Inferior parietal cortex (tissue), 1 donor: ENCODE measurements around the gene ADAMTS17.

Experiments
- DNase-seq: peaks from one replicate; pipeline ENCODE4 v3.0.0-alpha.2; 2016; ENCODE audit errors: extremely low spot score

ADAMTS17 gene

DNA sequence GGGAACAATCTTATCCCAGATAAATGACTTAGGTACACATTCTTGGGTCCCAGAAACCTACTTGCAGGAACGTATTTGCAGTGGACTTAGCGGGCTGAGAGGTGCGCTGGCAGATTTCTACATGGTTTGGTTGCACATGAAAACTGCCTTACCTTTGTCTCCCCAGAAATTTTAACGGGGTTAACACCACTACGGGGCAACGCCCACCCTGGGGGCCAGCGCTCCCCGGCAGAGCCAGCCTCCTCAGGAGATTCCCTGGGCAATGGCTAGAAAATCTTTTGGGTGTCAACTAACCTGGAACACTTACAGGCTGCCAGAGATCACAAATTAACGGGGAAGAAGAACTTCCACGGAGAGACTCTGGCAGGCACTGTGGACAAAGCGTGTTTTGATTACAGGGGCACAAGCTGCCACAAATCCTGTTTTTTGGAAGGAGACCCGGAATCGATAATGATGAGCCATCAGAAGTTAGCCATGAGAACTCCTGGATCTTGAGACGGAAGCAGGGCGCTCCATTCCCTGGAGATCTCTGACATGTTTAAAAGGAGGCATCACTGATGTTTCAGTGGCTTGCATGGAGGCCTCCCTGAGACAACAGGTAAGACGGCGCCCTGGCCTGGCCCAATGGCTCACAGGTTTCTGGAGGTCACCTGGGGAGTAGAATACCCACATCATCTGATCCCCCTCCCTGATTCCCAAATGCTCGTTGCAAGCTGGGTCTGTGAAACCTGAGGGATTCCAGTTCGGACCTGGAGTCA lies 288.9 kb downstream of the ADAMTS17 start:
- DNase-seq = no peak

DNA sequence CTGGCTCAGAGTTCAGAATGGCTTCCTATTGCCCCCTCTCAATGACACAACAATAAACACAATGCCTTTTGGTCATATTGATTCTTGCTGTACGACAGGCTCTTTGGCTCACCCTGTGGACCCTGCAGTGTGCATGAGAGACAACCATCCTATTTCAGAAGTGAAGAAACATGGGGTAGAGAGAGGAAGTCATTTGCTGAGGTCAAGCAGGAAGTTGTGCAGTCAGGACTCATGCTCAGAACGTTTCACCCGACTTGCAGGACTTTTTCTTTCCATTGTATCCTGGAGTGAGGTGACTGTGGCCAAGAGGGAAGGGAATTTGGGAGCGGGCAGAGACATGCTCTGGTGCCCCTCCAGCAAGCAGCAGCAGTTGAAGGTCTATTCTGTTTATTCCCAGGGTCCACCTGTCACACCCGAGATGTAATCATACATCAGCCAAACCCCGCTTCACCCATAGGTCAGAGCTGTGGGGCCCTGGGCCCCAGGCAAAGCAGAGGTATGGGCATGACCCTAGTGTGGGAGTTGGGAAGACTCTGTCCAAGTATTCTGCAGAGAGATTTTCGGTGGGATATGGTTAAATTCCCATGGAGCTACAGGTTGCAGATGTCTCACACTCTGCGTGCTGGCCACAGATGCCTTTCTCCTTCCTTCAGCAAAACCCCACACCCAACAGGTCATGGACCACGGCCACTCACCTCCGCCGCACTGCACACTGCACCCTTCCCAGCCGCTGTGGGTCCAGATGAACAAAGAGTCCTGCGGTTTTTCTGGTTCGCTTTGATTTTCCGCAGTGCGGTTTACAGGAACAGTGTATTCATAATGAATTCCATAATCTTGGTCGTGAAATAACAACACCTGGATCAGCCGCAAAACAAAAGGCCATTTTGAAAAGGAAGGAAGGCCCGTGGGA lies 290.6 kb downstream of the ADAMTS17 start:
- DNase-seq = no peak

DNA sequence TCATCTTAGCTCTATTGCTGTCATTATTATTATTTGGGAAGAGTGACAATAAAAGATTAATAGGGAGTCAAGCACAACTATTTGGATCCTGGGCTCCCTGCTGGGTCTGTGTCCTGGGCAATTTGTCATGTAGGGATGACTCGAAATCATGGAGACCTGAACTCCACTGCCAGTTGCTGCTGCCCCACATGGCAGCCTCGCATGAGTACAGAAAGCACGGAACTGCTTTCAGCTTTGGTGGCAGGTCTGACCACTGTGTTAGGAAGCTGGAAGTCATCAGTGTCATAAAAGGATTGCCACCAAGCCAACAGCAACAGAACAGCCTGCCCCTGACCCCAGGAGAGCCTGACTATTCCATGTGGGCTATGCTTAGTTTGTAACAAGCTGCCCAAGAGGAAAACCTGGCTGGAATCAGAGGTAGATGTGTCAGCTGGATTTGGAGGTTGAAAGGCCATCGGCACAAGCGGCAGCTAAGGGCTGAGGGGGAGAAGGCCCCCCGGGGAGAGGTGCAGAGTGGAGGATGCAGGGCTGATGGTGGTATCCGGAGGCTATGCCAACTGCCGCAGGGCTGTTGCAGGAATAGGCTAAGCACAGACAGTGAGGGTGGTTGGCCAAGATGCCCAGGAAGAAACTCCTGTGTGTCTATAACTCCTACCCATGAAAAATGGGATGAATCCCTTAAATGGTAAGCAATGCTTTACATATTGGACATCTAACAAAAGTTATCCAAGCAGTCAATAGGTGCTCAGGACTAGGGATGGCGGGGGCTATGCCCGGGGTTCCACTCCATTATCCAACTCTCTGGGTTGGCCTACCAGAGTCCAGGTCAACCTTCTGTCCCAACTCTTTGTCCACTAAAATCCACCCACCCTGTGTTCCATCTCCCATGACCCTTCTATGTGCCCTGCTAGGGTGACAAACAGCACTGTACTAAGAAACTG lies 291.6 kb downstream of the ADAMTS17 start:
- no peak for DNase-seq

DNA sequence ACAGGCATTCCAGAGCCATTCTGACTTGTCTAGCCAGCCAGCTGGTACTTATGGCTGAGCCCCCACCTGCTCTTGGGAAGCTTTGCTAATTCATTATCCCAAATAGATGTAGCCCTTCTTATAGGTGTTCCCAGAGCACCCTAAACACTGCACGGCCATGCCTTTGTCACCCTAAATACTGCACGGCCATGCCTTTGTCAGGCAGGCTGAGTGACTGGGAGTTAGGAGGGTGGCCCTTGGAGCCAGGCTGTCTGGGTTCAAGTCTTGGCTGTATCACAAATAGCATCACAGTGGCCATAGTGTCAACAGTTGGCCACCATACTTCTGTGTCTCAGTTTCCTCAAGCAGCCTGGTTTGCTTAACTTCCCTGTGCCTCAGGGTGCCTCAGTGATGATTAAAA lies 292.3 kb downstream of the ADAMTS17 start:
- no peak for DNase-seq

DNA sequence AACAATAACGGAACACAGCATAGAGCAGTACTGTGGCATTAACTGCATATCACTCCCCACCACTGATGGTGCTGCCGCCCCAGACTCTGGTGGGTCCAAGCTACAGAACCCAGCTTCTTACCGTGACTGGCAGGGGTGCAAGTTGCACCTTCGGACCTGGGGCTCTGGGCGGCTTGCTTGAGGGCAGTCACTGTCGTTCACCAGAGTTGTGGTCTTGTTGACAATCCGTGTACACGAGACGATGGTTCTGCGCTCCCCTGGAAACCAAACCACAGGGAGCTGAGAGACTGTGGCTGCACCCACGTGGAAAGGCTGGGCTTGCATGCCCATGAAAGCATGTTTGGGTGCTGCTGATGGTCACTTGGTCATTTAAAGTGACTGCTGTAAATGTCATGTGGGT lies 293.0 kb downstream of the ADAMTS17 start:
- no peak for DNase-seq

DNA sequence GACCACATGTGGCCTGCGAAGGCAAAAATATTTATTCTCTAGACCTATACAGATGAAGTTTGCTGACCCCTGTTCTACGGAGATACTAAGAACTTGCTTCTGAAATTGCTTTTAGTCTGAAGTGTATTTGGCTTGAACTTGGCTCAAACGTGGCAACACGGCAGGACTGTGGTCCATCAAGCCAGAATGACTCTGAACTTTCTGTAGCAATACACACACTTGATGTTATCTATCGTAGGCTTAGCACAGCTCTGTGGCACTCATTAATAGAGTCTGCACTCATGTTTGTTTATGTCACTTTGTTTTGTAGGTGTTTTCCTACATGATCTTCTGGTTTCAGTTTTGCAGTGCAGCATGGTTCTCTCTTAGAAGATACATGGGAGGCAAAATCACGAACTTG lies 298.1 kb downstream of the ADAMTS17 start:
- DNase-seq = no peak

DNA sequence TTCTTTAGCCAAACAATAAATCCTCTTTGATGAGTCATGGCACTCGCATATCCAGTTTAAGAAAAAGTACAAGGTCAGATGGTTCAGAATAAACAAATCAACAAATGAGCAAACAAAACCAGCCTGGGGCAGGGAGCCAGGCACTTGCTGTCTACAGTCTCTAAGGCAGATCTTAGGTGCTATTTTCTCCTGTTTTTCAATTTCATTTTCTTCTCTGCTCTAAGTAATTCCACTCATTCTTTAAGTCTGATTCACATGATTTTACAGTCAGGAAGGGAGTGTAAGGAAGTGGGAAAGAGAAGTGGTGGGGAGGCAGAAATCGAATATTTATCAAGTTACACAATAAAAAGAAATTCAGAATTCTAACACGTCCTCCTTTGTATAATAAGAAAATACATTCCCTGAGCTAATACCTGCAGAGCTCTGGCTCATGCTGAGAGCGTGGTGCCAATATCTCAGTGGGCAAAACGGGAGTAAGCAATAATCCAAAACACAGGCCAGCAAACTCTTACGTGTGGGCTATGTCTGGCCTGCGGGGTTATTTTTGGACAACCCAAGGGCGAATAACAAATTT lies 298.6 kb downstream of the ADAMTS17 start:
- no peak for DNase-seq

DNA sequence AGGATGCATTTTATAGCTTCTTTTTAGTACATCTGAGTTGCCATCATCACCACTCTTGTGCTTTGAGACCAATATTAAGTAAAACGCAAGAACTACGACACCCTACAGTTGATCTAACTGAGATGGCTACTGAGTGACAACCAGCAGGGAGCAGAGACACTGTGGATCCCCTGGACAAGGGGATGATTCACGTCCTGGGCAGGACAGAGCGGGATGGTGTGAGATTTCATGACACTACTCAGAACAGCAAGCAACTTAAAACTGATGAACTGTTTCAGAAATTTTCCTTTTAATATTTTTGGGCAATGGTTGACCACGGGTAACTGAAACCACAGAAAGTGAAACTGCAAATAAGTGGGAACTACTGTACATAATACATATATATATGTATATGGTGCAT lies 299.2 kb downstream of the ADAMTS17 start:
- no peak for DNase-seq

DNA sequence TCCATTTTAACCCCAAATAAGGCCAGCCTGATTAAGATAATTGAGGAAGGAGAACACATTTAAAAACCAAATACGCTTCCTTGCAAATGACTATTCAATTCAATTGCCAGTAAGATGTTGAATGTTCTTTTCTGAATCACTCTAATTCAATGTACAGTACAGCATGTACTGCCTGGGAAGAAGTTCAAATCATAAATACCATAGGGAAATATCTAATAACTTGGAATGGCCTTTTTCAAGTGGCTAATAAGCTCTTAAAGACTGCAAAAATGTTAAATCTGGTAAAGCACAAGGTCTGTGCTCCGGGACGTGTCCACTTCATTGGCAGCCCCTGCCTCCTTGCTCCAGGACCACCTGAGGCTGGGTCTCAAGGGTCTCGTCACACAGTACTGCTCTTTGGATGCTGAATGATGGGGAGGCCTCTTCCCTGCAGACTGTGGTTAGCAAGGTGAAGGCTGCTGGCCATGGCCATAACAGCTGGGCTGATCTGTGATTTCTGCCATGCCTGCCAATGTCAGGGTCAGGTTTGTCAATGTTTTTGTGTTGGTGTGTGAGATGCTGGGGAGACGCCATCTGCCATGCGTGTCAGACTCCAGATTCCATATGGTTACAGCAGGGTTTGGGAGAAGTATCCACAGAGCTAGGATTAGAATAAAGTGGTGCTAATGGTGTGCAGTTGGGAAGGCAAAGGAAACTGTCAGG lies 300.5 kb downstream of the ADAMTS17 start:
- no peak for DNase-seq

DNA sequence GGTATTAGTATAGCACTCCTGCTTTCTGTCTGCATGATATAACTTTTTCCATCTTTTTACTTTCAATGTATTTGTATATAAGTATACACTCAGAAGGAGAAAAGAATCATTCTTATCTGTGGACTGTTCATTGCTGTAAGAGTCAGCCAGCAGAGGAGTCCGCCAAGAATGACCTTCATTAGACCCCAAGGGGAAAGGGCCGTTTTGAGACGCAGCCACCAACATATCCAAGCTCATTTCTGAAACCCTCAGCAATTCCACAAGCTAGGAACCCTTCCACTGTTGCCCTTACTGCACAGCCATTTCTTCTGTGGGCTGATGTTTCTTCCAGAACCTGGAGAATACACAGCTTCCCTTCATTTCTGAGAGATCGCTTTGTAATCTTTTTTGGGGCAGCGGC lies 301.8 kb downstream of the ADAMTS17 start:
- DNase-seq = no peak

DNA sequence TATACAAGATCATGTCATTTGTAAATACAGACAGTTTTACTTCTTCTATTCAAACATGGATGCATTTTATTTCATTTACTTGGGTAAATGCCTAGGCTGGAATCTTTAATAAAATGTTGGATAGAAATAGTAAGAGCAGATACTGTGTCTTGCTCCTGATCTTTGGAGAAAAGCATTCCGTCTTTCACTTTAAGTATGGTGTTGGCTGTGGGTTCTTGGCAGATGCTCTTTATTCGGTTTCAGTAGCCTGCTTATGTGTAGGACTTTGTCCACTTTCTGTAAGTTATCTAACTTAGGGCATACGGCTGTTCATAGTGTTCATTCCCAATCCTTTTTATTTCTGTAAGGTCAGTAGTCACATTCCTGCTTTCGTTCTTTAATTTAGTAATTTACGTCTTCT lies 303.0 kb downstream of the ADAMTS17 start:
- DNase-seq = no peak

DNA sequence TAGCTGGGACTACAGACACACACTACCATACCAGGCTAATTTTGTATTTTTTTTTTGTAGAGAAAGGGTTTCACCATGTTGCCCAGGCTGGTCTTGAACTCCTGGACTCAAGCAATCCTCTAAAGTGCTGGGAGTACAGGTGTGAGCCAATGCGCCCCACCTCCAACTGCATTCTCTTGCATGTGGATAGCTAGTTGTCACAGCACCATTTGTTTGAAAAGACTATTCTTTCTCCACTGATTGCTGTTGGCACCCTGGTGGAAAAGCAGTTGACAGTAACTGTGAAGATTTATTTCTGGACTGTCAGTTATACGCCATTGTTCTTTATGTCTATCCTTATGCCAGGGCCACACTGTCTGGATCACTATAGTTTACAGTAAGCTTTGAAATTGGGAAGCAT lies 303.9 kb downstream of the ADAMTS17 start:
- DNase-seq = no peak

DNA sequence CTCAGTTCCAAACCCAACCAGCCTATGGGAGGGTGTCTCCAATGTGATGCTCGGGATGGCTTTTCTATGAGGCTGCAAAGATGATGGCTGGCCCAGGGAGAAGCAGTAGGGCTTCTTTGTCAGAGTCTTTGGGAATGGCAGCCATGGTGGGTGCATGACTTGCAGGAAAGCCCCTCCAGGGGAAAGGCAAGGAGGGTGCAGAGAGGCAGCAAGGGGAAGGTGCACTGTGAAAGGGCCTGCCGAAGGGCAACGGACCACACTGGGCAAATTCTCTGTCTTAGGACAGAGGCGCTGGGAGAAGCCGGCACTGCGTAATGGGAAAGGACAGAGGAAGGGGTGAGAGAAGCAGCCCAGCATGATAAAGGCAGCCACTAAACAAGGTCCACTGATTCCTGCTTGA lies 305.8 kb downstream of the ADAMTS17 start:
- DNase-seq = no peak

DNA sequence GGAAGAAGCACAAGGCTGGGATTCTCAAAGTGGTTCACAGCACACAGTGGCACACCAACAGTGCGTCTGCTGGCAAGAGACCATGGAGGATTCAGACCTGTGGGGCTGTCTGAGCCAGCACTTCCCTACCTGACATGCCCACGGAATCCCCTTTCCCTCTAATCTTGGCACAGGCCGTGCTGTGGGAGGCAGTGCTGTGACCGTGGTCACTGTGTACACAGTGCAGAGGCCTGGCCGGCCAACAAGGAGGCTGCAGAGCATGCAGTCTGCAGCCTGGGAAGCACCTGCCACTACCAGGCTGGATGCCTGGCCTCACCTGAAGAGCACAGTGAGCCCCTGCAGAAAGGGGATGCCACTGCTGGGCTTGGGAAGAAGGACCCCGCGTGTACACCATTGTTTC lies 307.6 kb downstream of the ADAMTS17 start:
- no peak for DNase-seq

DNA sequence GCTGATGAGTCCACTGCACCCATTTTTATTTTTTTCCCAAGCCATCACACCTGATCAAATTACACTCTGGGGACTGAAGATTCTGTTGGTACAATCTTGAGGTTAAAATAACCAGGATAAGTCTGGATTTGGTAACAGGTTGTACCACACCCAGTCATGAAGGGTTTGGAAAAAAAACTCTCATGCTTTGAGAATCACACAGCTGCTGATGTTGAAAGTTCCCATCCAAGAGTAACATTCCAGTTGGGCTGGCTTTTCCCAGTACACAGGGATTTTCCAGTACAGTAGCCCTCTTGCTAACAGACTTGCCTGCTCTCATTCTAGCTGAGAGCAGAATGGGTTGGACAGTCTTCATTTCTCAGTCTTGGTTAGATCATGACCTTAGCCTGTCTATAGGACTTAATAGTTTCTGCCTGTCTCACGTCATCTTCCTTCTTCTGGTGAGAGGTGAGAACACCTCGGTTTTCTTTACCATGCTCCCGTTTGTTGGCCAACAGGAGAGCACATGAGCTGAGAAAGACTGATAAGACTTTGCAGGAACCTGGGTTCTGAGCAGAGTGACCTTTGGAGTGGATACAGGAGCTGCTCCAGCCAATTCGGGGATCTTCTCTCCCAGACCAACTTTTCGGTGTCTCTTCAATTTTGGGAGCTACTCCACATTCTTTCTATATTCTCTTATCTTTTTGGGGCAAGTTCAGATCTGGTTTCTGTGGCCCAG lies 308.5 kb downstream of the ADAMTS17 start:
- no peak for DNase-seq

DNA sequence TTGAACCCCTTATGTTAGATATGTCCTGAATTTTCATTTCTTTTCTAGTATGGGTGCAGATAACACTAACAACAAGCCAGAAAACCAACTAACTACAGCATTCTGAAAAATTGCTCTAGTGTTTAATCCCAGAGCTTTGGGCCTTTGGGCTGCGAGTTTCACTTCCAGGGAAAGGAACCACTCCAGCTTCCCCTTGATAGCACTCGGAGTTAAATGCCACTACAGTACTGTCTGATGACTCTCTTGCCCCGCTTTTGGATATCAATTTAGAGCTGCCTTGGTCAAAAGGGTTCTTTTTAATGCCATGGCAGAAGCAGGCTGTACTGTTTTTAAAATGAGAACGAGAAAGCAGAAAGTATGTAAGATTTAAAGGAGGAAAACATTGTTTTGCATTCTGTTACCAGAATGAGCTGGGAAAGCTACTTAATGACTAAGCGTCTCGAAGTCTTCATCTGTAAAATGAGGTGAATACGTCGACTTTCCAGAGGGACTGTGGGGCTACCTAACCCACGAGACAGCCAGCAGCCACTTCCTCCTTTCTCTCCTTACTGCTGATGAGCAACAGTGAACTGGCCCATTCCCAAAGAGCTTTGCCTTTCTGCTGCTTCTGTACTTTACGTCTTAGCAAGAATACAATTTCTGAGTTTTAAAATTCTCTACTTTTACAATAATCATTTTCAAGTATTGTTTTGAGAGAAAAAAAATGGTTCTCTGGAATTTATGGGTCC lies 309.3 kb downstream of the ADAMTS17 start:
- no peak for DNase-seq

DNA sequence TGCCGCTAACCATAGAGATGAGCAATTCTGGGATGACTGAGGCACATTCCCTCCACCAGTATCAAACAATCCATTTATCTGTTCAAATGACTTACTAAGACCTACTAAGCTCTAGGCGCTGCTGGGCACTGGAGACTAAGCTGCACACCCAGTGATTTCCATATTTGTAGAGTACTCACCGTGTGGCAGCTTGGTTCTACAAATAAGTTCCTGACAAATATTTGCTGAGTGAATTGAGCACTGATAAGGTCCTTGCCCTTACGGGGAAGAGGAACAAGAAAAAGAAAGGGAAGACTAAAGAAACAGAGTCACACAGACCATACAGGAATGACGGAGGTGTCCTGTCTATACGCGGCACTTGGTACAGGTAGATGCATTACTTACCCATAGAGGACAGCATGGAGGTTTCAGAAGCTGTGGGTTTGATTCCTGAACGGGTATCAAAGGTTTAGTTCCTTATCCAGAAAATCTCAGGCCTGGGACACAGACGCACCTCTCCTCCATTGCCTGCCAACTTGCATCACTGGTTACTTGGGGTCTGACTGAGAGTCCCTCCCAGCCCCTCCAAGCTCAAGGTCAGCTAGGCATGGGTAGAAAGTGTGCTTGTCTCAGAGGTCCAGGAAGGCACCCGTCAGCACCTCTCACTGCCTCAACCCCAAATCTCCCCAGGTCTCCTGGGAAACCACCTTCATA lies 310.0 kb downstream of the ADAMTS17 start:
- DNase-seq = no peak

DNA sequence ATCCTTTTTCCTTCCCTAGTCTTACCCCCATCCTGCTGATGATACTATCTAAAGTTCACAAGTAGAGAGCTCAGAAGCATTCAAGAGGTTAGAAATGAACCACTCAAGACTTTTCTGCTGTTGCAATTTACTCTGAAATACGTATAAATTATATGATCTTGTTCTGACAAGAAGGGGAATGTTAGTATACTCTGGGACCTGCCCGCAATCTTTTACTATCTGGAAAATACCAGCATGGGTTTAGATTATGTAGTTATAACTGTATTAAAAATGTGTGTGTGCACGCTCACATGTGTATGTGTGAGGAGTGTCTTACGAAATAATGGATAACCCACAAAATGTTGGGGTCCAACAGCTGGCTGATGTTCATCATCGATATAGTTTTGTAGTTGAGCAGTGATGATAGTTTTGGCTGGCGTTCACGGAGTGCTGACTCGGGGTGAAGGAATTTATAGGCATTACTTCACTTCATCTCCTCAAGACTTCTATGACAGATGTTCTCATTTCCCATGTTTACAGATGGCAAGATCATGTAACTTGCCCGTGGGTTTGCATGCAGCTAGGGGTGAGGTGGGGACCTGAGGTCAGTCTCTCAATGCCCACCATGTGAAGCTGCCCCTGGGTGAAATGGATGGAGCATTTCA lies 311.1 kb downstream of the ADAMTS17 start:
- DNase-seq = no peak
